ENCODE measurements around the gene NXT2.
"Not testable (repeated sequence)": the region's sequence is repeated elsewhere in the genome, so short reads cannot be mapped to it uniquely, and the experiment has no call there.

Gene NXT2

DNA sequence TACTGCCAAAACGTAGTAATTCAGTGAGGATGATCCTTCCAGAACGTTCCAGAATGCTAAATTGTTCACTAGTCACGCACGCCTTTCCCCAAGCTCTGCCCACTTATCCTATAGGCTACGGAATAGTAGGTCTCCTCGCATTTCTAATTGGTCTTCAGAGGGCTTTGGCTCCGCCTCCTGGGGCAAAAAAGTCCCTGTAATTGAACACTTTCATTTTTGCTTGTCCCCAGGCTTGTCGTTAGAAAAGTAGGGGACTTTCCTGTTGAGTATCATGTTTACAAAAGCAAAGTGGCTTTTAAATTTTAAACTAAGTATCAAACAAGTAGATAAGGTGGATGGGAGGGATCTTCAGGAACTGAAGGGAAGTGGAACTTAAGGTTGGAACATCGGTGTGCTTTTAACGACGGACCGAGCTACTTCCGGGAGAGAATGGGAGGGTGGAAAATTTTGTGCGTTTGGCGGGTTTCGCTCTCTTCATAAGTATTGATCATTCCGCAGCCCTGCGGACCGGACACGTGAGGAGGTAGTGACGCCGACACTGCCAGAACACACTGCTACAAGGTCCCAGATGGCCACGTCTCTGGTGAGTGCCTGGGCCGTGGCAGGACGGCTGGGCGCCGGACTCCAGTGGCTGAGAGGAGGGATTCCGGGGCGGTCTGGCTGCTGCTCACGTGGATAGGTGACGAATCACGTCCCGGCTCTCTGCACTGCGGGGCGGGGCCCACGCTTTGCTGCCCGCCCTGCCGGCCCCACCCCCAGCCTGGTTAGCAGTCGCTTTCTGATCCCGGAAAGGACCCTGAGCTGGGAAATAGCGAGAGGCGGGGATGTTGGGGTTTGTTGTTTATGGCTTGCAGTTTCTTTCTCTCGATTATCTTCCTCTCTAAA, at the start of gene NXT2:
Gene NXT2, plus strand, starts transcription at position 406 of the 885 bp plus-strand sequence. Its CDS starts 163 bp downstream, at position 569.
- DNase-seq (ENCODE audit: low read depth): peak; percentile 93

DNA sequence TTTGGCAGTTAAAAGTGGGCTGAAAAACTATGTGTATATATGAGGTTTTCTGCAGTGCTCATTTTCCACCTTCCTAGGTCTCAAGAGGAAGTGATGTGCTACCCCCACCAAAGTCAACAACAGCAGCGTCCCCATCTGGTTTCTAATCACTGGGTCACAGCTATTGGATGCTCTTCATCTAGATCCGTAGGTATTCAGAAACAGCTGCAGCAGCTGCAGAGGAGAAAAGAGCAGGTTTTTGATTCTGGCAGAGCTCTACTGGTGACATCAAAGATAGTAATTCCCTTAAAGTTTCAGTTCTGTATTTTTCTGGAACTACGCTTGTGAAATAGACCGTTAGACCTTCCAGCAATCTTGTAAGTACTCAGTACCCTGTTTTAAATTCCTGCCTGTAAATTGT, 49.0 kb upstream of the NXT2 start:
- DNase-seq (ENCODE audit: low read depth): no peak

DNA sequence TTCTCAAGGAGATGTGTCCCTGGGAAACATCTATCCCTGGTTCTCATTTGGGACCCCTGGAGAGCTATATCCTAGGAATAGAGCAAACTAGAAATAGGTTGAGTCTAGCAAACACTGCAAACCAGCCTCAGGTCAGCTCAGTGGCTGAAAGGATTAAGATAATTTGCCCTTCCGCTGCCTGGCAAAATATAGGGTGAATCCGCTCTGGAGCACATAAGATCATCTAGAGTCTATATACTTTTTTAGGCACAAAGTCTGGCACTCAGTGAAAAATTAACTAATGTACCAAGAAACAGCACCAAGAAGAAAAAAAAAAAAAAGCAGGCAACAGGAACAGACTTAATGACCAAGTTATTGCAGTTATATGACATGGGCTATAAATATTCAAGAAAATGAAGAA, 47.5 kb upstream of the NXT2 start:
- no peak for DNase-seq (ENCODE audit: low read depth)

DNA sequence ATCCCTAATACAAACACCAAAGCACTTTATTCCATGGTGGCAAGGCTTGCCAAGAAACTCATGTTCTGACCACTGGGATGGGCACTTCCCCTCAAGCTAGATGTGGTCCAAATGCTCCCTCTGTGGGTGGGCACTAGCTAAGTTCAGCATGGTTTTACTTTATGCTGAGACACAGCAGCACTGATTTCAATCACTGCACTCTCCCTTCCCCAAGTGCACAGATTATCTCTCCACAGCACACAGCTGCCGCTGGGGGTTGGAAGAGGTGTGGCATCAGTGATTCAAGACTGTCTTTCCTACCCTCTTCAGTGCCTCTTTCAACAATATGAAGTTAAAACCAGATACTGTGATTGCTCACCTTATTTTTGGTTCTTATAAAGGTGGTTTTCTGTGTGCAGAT, 38.2 kb upstream of the NXT2 start:
- DNase-seq (ENCODE audit: low read depth): no peak

DNA sequence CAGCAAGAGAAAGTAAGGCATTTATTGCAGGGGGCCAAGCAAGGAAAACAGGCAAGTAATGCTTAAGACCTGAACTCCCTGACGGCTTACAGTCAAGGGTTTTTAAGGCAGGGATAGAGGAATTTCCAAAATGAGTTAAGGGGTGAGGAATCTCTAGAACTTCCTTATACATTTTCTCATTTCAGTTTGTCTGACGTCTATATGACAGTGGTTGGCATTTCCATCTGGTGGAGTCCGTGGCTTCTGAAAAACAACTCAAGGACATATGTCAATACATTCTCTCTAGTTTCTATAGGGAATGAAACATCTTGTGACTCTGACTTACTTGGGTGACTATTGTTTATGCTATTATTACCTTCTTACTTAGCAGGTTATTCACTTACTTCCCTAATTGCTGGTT, 35.5 kb upstream of the NXT2 start:
- DNase-seq (ENCODE audit: low read depth): no peak

DNA sequence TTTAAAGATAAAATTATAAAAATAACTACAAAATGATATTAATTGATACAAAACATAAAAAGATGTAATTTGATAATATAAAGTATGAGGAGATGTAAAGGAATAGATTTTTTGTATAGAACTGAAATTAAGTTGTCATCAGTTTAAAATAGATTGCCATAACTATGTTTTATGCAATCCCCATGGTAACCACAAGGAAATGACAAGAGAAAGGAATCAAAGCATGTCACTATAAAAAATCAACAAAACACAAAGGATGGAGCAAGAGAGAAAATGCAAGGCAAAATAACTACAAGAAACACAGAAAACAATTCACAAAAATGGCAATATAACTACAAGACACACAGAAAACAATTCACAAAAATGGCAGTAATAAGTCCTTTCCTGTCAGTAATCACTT, 27.7 kb upstream of the NXT2 start:
- no peak for DNase-seq (ENCODE audit: low read depth)

DNA sequence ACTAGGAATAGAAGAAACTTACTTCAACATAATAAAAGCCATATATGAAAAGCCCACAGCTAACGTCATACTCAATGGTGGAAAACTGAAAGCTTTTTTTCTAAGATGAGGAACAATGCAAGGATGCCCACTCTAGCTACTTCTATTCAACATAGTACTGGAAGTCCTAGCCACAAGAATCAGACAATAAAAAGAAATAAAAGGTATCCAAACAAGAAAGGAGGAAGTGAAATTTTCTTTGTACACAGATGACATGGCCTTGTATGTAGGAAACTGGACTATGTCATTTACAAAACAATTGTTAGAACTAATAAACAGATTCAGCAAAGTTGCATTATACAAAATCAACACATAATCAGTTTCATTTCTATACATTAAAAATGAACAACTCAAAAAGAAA, 25.5 kb upstream of the NXT2 start:
- no peak for DNase-seq (ENCODE audit: low read depth)

DNA sequence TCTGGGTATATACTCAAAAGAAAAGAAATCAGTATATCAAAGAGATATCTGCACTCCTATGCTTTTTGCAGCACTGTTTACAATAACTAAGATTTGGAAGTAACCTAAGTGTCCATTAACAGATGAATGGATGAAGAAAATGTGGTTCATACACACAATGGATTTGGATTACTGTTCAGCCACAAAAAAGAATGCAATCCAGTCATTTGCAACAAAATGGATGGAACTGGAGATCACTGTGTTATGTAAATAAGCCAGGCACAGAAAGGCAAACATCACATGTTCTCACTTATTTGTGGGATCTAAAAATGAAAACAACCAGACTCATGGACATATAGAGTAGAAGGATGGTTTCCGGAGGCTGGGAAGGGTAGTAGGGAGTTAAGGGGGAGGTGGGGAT, 17.6 kb upstream of the NXT2 start:
- DNase-seq (ENCODE audit: low read depth): no peak

DNA sequence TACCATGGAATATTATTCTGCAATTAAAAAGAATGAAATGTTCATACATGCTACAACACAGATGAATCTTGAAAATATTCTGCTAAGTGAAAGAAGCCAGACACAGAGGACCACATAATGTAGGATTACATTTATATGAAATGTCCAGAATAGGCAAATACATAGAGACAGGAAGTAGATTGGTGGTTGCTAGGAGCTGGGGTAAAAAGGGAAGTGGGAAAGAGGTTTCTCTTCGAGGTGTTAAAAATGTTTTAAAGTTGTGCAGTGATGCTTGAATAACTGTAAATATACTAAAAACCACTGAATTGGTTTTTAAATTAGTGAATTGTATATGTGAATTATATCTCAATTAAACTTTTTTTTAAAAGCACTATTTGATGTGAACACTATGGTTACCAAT, 3.6 kb upstream of the NXT2 start:
- no peak for DNase-seq (ENCODE audit: low read depth)

DNA sequence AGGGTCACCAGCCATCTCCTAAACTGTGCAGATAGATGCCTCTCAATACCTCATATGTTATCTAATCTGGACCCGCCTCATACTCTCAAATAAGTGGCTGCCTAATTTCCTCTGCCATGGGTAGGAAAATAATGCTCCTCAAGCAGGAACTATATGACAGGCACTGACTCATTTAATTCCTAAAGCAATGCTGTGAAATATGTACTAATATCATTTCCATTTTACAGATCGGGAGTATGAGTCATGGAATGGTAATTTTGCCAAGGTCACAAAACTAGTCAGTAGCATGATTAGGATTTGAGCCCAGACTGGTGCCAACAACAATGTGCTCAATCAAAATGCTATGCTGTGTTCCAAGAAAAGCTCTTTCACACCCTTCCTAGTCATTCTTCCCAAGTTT, 3.0 kb upstream of the NXT2 start:
- DNase-seq (ENCODE audit: low read depth): peak; percentile 0

DNA sequence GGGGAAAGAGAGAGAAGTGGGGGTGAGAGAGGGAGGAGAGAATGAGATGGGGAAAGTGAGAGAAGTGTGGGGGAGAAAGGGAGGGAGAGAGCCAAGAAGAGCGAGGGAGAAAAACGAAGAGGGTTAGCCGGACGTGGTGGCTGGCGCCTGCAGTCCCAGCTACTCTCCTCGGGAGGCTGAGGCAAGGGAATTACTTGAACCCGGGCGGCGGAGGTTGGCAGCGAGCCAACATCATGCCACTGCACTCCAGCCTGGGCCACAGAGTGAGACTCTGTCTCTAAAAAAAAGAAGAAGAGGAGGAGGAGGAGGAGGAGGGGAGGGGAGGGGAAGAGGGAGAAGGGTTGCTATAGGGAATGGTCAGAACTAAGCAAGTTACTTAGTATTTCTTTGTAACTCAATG, 1.7 kb upstream of the NXT2 start:
- DNase-seq (ENCODE audit: low read depth): no peak

DNA sequence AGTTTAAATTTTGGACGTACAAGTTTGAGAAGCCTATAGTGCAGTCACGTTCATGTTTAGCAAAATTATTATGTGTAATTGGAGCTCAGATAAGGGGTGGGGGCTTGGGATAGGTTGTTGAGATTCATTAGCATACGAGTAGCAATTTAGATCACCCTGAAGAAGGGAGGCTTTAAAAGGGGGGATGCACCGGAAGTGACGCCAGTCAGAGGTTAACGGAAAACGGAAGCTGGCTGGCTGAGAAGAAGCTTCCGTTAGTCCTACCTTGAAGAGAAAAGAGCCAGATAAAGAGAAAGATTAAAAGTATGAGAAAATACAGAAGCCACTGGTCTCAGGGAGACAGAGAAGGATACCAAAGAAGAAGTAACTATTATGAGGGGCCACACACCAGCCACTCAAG, 1.1 kb upstream of the NXT2 start:
- DNase-seq (ENCODE audit: low read depth): no peak

DNA sequence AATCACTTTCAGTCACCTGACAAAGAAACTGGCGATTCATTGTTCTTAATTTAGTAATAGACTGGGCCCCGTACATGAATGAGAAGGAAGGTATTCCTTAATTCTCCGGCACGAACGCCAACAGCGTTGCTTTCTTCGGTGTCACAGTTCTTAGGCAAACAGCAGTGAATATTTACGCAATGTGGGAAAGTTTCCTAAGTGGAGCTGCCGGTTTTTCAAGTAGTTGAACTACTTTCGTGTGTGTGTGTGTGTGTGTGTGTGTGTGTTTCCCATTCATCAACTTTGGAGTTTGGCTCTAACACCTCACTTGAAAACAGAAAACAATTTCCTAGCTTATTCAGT, 651 bp downstream of the NXT2 start:
- peak; percentile 83 for DNase-seq (ENCODE audit: low read depth)

DNA sequence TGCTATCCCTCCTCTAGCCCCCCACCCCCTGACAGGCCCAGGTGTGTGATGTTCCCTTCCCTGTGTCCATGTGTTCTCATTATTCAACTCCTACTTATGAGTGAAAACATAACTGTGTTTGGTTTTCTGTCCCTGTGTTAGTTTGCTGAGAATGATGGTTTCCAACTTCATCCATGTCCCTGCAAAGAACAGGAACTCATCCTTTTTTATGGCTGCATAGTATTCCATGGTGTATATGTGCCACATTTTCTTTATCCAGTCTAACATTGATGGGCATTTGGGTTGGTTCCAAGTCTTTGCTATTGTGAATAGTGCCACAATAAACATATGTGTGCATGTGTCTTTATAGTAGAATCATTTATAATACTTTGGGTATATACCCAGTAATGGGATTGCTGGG, 2.4 kb downstream of the NXT2 start:
- not testable (repeated sequence) for DNase-seq (ENCODE audit: low read depth)

DNA sequence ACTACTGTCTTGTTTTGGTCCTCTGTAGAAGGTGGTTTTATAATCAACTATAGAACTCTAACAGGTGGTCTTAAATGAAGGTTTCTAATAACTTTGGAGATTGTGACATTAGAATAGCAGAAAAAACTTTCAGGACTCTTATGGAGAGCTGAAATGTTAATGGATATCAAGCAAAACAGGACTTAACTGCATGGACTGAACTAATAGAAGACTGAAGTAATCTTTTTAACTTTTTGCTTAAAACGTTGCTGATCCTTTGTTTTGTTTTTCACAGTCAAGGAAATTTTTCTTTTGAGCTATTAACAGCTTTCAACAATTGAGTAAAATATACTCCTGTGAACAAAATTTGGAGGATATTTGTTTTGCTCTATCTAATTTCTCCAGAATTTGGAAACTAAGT, 17.2 kb downstream of the NXT2 start:
- no peak for DNase-seq (ENCODE audit: low read depth)

DNA sequence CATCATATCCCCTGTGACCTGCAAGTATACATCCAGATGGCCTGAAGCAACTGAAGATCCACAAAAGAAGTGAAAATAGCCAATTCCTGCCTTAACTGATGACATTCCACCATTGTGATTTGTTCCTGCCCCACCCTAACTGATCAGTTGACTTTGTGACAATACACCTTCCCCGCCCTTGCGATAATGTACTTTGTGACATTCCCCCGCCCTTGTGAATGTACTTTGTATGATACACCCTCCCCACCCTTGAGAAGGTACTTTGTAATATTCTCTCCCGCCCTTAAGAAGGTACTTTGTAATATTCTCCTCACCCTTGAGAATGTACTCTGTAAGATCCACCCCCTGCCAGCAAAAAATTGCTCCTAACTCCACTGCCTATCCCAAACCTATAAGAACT, 39.4 kb downstream of the NXT2 start:
- DNase-seq (ENCODE audit: low read depth): not testable (repeated sequence)

DNA sequence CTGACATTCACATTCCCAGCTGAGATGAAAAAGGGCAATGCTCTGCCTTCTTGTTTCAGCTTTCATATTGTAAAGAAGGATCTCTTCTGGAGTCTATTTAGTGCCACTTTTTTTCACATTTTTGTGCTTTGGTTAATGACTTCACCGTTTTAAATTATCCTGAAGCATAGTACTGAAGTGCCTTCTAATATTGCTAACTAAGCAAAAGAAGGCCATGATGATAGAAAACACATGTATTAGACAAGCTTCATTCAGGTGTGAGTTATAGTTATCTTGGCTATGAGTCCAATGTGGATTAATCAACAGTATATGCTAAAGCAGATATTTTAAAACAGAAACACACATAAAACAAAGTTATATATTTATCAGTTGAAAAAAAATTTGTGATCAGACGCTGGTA, 40.4 kb downstream of the NXT2 start:
- no peak for DNase-seq (ENCODE audit: low read depth)

DNA sequence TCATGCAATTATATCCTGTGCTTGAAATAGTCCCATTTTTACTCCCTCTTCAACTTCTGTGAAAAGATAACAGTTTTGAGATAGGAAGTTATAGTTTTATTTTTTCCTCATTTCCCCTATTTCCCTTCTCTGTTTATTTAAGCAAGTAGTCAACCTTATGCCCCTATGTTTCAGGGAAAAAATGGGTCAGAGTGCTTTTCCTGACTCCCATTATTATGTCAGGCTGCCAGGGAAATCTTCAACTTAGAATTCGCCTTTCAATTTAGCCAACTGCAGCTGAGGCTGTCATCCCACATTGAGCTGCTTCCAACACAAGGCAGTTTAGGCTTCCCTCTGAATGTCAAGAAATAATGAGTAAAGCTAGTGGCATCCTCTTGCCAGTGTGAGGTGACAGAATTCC, 42.3 kb downstream of the NXT2 start:
- no peak for DNase-seq (ENCODE audit: low read depth)

DNA sequence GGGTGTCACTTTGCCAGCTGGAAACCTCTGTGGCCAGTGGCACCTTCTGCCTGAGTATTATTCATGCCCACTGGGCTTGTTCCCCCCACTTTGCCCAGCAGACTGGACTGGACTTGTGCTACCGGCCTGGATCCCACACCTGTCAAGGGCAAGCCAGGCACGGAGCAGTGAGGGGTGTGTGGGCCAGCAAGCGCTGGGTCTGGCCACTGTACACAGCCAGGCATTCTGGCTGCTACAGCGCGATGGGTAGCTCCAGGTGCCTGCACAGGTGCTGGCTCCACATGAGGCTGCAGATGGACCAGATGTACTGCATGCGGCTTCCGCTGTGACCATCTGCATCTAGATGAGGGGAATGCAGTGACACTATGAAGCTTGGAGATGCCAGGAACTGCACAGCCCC, 48.8 kb downstream of the NXT2 start:
- DNase-seq (ENCODE audit: low read depth): no peak

DNA sequence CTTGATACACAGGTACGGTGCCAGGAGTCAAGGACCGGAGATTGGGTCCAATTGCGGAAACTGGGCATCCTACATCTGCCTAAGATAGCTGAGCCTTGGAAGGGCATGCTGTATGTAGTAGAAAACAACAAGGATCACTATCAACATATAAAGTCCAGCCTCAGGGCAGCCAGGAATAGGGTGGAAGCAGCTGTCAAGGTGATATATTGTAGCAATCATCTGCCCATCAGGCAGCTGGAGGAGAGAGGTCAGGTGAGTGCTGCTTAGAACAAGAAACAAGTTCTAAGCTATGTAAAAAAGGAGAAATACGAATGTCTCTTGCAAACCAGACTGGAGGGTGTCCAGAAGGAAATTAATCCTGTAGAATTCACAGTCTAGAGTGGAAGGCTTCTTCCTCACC, 53.5 kb downstream of the NXT2 start:
- no peak for DNase-seq (ENCODE audit: low read depth)
